Fibroblast of lung (primary cell): ENCODE results near the gene TMEM255B.

Experiments used
- CTCF ChIP-seq, 2 donors: IDR thresholded peaks in 1 of 2; conservative IDR thresholded peaks in 1 of 2; 1 replicate in 1 of 2; 2 replicates in 1 of 2; pipeline ENCODE4 v1.5.1; 2011 to 2012; ENCODE audit warnings: low read length in 2 of 2, control low read depth in 1 of 2, inconsistent platforms in 1 of 2, low read depth in 1 of 2, mild to moderate bottlenecking in 1 of 2
- EZH2 ChIP-seq: IDR thresholded peaks from 2 replicates; pipeline ENCODE4 v1.5.1; 2012; ENCODE audit warnings: low read length, control low read depth, mild to moderate bottlenecking; ENCODE audit errors: missing control alignments

- TF ChIP-seq CTCF (conservative IDR thresholded peaks at IDR 0.05 in 1 of 2, IDR thresholded peaks at IDR 0.05 in 1 of 2; ENCODE audit: low read depth in 1 of 2, low read length in 2 of 2) (no peak), EZH2 (no peak)
These were observed 18.6 kb downstream of the TMEM255B start for GRCh38 chr13:113777311-113778260.
